ENCODE measurements around the gene ANAPC10.

The ANAPC10 gene

DNA sequence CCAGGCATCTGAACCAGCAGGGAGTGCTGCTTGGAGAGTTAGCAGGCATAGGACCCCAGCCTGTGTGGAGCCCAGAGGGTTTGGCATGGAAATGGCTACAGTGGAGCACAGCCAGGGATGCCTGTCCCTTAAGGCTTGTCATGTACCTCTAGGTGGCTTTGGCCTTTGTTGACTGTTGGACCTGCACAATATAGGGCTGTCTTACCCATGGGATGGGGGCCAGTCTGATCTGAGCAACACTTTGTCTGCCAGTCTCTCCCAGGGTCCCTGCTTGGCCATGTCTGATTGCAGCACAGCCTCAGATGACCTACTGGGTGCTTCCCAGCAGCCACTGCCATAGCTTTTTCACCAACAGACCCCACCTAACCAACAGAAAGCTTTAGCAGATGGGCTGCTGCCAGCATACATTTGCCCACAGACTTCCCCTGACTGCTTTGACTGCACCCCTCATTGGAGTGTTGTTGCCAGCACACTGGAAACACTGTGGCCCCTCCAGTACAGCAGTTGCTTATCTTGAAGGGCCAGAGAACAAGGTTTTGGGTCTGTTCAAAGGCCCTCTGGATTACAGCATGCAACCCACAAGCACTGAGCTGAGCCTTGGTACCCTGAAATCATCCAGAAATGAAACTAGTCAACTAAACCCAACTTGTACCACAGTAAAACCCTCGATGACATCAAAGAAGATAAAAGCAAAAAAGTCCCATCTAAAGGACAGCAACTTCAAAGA lies 22.1 kb downstream of the ANAPC10 start:
- in situ Hi-C loops (cut with MboI; ENCODE audit: low sequenced_read_pairs): no loop called here

DNA sequence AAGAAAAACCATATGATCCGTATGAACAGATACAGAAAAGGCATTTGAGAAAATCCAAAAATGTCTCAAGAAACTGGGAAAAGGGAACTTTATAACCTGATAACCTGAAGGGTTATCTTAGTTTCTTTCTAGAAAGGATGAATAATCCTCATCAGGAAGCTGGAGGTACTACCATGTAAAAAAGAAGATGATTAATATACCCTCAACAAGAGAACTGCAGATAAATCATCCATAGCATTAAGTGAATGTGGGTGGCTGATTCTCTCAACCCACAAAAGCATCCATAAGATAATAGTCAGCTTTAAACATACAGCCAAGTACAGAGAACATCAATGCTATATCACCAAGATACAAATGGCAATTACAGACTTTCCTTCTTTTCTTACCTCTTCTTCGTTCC lies 26.4 kb downstream of the ANAPC10 start:
- in situ Hi-C loops (cut with MboI; ENCODE audit: low sequenced_read_pairs): loop anchor here (25.0 kb wide), 1 partner anchor 884 kb away; no protein-coding TSS in a partner anchor

DNA sequence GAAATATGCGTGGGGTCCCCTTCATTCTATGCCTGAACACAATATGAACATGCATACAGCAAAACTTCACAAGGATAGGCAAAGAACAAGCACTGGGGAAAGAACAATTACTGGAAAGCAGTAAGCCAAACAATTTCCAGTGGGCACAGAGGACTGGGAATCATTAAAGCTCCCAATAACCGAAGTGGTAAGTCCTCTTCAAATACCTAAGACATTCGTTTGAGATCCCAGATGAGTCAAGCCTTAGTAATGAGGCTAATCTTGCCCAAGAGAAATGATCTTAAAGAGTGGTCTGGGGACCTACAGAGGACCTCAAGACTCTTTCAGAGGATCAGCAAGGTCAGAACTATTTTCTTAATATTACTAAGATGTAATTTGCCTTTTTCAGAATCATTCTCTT lies 28.6 kb downstream of the ANAPC10 start:
- in situ Hi-C loops (cut with MboI; ENCODE audit: low sequenced_read_pairs): loop anchor here (25.0 kb wide), 1 partner anchor 882 kb away; no protein-coding TSS in a partner anchor

DNA sequence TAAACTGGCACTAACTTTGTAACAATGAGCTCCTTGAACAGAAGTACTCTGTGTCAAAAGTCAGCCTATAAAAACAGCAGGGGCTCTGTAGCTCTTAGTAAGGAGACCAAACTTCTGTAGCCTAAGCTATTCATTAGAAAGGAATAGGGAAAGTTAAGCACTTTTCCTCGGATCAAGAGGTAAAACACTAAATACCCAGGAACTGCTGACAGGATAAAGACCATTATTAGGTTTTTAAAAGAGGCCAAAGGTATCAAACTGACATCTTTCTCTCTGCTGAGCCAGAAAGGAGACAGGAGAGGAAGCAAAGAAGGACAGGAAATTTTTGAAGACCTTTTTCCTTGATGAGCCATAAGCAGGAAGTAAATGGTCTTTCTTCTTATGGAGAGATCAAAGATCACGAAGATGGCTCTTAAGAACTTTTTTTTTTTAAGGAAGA lies 31.9 kb downstream of the ANAPC10 start:
- in situ Hi-C loops (cut with MboI; ENCODE audit: low sequenced_read_pairs): loop anchor here (25.0 kb wide), 1 partner anchor 879 kb away; no protein-coding TSS in a partner anchor

DNA sequence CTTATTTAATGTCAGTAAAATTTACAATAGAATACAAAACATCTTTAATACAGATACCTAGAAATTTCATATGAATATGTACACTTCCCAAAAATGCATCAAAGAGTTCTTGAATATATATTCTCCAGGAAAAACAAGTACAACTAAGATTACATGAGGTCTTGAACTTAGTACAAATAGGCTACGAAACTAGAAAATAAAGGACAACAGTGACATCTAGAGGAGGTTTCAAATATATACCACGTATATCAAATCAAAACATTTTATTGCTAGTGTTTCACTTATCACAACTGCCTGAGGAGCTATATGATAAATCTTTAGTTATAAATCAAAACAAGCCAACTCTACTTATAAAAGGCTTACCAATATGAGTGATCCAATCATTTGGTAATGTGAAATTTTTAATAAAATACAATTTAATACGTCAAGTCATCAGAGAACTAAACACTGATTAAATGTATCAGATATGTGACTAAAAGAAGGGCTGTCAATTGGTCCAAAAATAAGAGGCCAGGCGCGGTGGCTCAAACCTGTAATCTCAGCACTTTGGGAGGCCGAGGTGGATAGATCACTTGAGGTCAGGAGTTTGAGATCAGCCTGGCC lies 36.6 kb downstream of the ANAPC10 start:
- in situ Hi-C loops (cut with MboI; ENCODE audit: low sequenced_read_pairs): loop anchor here (25.0 kb wide), 1 partner anchor 874 kb away; no protein-coding TSS in a partner anchor

DNA sequence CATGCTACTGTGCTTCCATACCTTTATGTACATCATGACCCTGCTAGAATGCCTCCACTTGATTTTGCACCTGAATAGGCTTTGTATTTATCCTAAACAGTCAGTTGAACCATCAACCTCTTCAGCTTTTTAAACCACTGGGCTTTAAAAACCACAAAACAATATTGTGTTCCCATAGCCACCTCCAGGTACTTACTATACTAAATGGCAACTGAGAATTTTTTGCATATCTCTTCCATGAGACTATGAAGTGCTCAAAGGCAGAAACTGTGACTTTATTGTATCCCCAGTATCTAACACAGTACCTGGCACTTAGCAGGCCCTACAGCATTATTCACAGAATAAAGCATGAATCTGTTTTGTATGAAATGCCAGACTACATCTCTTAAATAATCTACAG lies 39.7 kb downstream of the ANAPC10 start:
- in situ Hi-C loops (cut with MboI; ENCODE audit: low sequenced_read_pairs): loop anchor here (25.0 kb wide), 1 partner anchor 871 kb away; no protein-coding TSS in a partner anchor

DNA sequence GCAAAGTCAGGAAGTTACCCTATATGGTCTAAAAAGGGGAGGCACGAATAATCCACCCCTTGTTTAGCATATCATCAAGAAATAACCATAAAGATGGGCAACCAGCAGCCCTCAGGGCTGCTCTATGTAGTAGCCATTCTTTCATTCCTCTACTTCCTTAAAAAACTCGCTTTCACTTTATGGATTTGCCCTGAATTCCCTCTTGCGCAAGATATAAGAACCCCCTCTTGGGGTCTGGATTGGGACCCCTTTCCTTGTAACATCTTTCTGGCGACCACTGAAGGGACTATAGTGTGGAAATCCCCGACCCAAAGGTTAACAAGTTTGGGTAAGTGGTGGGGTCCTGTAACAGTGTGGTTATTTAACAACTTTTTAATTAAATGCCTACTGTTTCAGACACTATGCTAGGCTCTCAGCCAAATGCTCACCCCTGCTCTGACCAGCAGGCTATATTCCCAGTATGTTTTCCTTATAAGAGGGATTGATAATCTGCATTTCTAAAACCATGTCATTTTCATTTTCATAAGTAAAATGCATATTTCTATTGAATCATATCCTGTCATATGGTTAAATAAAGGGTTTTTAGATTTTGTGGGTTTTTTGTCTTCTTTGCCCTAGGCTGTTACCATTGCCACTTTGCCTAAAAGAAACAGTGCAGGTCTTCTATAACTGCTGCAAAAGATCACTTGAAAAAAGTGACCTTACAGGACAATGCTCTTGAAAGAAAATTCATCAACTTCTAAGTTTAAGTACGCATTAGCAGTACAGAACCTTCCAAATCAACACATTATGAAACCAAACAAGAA lies 41.5 kb downstream of the ANAPC10 start:
- in situ Hi-C loops (cut with MboI; ENCODE audit: low sequenced_read_pairs): loop anchor here (25.0 kb wide), 1 partner anchor 869 kb away; no protein-coding TSS in a partner anchor

DNA sequence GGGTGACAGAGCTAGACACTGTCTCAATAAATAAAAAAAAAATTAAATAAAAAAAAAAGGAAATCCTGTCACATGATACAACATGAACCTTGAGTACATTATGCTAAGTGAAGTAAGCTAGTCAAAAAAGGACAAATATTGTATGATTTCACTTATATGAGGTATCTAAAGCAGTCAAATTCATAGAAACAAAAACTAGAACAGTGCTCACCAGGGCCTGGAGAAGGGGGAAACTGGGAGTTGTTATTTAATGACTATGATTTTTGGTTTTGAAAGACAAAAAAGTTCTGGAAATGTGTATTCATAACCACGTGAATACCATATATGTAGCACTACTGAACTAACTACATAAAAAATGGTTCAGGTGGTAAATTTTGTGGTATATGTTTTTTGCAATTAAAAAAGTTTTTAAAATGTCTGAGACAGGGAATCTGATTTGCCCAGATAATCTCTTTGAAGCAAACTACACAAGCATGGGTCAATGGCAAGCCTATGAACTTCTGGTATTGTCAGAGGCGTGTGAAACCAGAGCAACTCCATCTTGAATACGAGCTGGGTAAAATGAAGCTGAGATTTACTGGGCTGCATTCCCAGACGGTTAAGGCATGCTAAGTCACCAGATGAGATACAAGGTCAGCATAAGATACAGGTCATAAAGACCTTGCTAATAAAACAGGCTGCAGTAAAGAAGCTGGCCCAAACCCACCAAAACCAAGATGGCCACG lies 42.3 kb downstream of the ANAPC10 start:
- in situ Hi-C loops (cut with MboI; ENCODE audit: low sequenced_read_pairs): loop anchor here (25.0 kb wide), 1 partner anchor 868 kb away; no protein-coding TSS in a partner anchor

DNA sequence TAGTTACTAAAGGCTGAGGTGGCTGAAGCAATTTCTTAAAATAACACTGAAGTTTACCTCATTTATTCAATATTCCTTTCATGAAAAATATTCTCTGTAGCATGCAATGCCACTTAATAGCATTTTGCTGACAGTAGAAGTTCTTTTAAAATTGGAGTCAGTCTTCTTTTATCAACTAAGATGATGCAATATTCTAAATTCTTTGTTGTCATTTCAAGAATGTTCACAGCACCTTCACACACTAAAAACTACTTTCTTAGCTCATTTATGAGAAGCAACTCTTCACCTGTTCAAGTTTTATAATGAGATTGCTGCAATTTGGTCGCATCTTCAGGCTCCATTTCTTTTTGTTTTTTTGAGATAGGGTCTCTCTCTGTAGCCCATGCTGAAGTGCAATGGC lies 48.8 kb downstream of the ANAPC10 start:
- in situ Hi-C loops (cut with MboI; ENCODE audit: low sequenced_read_pairs): no loop called here

DNA sequence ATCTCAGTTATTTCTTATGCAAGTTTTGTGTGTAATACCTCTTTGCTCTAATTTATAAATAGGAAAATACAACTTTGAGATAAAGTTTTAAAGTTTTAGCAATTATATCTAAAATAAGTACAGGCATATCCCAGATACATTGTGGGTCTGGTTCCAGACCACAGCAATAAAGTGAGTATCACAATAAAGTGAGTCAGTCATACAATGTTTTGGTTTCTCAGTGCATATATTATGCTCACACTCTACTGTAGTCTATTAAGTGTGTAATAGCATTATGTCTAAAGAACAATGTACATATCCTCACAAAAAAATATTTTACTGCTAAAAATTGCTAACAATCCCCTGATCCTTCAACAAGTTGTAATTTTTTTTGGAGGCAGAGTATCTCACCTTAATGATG lies 49.2 kb downstream of the ANAPC10 start:
- in situ Hi-C loops (cut with MboI; ENCODE audit: low sequenced_read_pairs): no loop called here

DNA sequence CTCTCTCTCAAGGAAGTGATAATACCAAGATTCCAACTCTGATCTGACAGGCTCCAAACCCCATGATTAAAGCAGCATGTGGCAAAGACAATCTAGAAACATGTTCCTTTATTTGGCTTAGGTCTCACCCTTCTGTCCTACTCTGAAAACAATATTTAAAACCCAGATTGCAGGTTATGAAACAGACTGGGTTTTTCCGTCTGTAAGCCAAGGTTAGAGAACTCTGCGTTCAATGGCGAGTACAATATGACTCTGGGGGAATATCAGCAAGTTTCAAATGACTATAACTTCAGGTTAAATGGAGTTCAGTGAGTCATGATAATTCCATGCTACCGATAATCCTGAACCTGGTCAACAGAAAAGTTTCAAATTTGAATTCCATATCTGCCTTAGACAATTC lies 50.8 kb downstream of the ANAPC10 start:
- in situ Hi-C loops (cut with MboI; ENCODE audit: low sequenced_read_pairs): no loop called here

DNA sequence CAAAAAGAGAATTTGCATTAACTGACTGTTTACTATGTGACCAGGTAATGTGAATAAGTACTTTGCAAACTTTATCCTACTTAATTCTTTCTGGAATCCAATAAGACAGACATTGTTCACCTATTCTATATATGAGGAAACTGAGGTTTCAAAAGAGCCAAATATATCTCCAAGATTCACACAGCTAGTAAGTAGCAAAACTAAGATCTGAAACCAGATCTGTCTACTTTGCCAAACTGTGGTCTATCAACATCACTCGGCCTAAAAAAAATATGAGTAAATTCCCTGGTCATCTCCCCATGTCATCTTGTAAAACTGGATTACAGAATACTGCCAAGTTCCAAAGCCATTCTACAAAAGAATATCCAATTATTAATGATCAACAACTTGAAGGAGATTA lies 52.8 kb downstream of the ANAPC10 start:
- in situ Hi-C loops (cut with MboI; ENCODE audit: low sequenced_read_pairs): no loop called here

DNA sequence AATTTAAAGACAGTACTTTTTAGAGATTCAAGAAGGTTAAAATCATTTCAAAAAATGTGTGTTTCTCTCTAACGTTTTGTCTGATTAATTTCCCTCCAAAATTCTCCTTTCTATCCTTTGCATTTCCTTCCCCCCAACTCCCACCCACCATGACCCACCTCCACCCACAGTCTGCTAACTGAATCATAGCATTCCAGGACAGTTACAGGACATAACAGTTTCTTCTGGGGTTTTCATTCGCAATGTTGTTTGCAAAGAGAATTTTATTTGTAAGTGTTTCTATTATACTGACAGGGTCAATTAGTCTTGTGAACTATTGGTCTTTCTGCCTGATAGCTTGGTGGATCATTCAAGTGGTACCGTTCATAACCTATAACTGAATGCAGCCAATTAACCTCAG lies 53.7 kb downstream of the ANAPC10 start:
- in situ Hi-C loops (cut with MboI; ENCODE audit: low sequenced_read_pairs): no loop called here

DNA sequence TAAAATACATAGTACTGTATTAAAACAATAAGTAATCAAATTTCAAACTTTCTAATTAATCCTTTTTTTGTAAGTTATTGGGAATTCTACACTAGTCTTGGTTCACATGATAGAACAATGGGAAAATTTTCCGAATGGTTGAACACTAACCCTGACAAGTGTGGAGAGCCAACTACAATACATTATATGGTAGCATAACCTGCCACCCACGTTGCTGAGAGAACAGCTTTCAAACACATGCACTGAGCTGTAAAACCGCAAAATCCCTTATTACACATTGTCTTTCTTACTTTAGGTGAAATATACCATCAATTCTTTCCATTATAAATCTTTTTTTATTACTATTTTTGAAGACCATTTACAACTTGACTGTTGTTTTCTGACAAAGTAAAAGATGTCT lies 54.7 kb downstream of the ANAPC10 start:
- in situ Hi-C loops (cut with MboI; ENCODE audit: low sequenced_read_pairs): no loop called here

DNA sequence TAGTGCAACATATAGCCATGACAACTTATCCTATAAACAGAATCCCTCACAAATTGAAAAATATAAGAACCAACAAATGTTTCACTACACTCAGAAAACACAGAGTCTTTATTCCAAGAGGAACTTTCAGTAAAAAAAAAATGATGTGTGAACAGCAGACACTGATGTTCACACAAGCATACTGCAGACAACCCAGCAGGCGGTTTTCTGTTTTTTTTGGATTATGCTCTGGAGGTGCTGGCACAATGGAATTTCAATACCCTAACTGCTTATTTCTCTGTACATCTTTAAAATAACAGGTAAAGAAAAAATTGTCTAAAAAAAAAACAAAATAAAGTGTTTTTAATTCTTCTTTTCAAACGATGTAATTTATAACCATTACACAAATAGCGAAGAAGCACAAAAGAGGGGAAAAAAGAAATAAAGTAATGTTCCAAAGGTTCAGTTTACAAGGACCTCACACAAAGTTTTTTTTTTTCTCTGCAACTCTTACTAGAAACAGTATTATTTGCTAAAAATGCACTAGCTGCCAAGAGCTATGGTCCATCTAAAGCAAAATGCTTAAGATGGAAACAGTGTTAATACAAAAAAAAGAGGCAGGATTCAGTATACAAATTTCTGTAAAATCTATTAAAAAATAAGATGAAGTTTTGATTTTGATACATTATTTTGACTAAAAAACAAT lies 55.3 kb downstream of the ANAPC10 start:
- in situ Hi-C loops (cut with MboI; ENCODE audit: low sequenced_read_pairs): no loop called here

DNA sequence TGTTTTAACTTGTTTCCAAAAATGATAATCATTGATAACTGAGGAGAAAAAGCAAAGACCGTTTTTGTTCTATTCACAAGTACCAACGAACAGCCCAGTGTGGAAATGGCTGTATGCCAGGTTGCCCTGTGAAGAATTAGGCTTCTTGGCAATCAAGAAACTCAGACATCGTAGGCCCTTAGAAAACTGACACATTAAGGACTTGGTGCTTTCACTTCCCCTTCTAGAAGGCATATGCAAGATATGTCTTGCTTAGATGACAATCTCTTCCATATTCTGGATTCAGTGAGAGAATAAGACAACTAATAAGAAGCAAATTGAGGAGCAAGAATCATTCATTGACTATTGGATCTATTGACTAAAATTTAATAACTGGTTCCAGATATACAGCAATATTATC lies 56.6 kb downstream of the ANAPC10 start:
- in situ Hi-C loops (cut with MboI; ENCODE audit: low sequenced_read_pairs): no loop called here

DNA sequence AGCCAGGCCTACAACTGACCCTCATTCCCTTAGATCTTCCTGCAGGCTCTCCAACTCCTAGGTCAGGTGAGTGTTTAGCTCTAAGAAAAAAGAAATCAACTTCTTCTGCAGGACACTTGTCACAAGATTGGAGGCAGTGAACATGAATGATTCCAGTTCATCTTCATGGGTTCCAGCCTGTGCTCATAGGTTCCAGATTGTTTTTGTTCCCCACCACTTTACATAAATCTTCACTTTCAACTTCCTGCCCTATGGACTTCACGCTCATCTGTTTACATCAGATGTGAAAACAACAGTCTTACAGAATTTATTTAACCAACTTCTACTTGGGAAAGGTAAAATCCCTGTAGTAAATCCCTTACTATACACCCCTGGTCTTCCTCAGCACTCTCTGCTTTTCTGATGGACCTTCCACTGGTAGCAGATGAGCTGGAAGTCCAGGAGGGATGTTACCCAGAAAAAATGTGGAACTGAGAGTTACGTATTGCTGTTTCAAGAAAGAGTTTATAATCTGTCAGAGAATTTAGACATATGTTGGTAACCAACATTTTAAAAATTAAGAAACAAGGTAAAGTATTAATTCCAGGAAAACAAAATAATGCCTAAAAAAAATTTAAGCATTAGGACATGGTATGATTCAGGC lies 62.4 kb downstream of the ANAPC10 start:
- in situ Hi-C loops (cut with MboI; ENCODE audit: low sequenced_read_pairs): no loop called here

DNA sequence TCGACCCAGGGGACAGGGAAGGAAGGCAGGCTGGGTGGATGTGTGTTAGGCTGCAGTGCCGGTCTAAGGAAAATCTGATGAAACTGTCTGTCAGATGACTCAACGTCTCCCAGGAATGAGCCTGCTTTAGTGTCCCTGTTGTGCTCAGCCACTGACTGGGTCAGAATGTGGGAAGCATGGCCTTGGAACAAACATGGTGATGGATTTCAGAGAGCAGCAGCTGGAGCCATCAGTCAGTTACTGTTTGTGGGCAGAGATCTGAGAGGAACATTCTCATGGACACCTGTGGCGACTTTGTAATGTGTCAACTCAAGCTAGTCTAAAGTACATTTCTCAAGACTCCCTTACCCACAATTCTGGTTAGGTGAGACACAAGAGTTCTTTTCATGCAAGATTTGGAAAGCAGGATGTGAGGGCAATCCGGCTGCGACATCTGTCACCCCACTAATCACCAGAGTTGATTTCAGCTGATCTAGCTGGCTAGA lies 63.2 kb downstream of the ANAPC10 start:
- in situ Hi-C loops (cut with MboI; ENCODE audit: low sequenced_read_pairs): no loop called here

DNA sequence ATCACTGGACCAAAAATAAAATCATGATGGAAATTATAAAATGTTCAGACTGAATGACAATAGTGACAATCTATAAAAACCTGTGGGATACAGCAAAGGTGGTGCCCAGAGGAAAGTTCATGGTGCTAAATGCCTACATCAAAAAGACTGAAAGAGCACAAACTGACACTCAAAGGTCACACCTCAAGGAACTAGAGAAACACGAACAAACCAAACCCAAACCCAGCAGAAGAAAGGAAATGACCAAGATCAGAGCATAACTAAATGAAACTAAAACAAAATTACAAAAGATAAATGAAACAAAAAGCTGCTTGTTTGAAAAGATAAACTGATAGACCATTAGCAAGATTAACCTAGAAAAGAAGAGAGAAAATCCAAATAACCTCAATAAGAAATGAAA lies 78.7 kb downstream of the ANAPC10 start:
- in situ Hi-C loops (cut with MboI; ENCODE audit: low sequenced_read_pairs): no loop called here

DNA sequence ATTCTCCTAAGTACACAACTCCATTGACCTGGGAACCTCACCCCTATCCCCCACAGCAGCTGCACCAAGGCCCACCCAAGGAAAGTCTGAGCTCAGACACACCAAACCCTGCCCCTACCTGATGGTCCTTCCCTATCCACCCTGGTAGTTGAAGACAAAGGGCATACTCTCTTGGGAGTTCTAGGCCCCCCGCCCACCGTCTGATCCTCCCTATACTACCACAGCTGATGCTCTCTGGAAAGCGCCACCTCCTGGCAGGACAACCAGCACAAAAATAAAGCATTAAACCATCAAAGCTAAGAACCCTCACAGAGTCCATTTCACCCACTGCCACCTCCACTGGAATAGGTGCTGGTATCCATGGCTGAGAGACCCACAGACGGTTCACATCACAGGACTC lies 83.6 kb downstream of the ANAPC10 start:
- in situ Hi-C loops (cut with MboI; ENCODE audit: low sequenced_read_pairs): no loop called here

Data from HL-60/S4 treated with phorbol 12-myristate 13-acetate at 8.2 ng/mL for 4 days and 3 days (cell line).